LNCaP clone FGC (cell line): ENCODE results near the gene MPND.

Experiments
- DNase-seq: peaks from one replicate; pipeline ENCODE4 v3.0.0-alpha.2; 2011; ENCODE audit warnings: low read depth
- H3K4me3 ChIP-seq: 2 replicates; pipeline ENCODE4 v1.5.1; 2011; ENCODE audit warnings: mild to moderate bottlenecking, low read depth, low read length, control low read depth
- TF ChIP-seq, protein P1 (sequence below): IDR thresholded peaks from 2 replicates; pipeline ENCODE4 v1.5.1; 2012; ENCODE audit warnings: mild to moderate bottlenecking; ENCODE audit not compliant: control insufficient read depth, insufficient read depth; ENCODE audit errors: extremely low read depth

MPND gene, protein sequence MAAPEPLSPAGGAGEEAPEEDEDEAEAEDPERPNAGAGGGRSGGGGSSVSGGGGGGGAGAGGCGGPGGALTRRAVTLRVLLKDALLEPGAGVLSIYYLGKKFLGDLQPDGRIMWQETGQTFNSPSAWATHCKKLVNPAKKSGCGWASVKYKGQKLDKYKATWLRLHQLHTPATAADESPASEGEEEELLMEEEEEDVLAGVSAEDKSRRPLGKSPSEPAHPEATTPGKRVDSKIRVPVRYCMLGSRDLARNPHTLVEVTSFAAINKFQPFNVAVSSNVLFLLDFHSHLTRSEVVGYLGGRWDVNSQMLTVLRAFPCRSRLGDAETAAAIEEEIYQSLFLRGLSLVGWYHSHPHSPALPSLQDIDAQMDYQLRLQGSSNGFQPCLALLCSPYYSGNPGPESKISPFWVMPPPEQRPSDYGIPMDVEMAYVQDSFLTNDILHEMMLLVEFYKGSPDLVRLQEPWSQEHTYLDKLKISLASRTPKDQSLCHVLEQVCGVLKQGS

DNA sequence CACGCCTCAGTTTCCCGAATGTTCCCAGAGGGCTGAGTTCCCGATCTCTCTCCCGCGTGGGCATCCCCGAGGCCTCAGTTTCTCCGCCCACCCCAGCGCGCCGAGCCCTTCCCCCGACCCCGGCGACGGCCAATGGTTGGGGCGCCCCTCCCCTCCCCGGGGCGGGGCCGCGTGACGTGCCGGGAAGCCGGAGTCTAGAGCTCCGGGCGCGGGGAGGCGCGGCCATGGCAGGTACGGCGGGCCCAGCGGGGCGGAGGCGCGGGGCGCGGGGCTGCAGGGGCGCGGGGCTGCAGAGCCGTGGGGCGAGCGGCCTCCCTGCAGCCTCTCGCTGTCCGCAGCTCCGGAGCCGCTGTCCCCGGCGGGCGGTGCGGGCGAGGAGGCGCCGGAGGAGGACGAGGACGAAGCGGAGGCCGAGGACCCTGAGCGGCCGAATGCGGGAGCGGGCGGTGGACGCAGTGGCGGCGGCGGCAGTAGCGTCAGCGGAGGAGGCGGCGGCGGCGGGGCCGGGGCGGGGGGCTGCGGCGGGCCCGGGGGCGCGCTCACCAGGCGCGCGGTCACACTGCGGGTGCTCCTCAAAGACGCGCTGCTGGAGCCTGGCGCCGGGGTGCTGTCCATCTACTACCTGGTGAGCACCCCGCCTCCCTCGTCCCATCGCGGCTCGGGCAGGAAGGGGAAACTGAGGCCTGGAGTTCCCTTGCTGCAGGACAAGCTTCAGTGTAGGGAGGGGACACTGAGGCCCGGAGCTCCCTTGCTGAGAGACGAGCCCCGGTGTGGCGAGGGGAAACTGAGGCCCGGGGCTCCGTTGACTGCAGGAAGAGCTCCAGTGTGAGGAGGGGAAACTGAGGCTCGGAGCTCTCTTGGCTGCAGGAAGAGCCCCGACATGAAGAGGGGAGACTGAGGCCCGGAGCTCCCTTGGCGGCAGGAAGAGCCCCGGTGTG, at the start of gene MPND:
TSS of gene MPND (plus strand) at position 193 of the 938 bp plus-strand sequence. CDS start at position 225, 32 bp downstream.
- TF ChIP-seq, protein P1, sequence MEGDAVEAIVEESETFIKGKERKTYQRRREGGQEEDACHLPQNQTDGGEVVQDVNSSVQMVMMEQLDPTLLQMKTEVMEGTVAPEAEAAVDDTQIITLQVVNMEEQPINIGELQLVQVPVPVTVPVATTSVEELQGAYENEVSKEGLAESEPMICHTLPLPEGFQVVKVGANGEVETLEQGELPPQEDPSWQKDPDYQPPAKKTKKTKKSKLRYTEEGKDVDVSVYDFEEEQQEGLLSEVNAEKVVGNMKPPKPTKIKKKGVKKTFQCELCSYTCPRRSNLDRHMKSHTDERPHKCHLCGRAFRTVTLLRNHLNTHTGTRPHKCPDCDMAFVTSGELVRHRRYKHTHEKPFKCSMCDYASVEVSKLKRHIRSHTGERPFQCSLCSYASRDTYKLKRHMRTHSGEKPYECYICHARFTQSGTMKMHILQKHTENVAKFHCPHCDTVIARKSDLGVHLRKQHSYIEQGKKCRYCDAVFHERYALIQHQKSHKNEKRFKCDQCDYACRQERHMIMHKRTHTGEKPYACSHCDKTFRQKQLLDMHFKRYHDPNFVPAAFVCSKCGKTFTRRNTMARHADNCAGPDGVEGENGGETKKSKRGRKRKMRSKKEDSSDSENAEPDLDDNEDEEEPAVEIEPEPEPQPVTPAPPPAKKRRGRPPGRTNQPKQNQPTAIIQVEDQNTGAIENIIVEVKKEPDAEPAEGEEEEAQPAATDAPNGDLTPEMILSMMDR: no peak
- DNase-seq: no peak
- peak within 1 kb of the TSS; percentile 75 for H3K4me3 ChIP-seq

DNA sequence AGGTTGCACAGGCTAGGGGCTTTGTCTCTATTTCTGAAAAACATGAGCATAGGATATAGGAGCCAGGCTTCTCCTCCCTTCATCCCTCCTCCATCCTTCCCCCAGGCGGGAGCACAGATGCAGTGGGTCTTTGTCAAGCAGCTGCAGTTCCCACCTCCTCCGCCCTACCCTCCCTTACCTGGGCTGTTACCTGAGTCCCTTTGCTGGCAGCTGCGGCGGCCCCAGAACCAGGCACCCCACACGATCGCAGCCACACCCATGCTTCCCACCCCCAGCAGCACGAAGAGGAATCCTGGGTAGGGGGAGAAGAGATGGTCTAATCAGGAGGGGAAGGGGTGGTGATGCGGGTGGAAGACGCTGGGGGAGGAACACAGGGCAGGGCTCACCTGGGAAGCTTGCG, 49.0 kb upstream of the MPND start:
- TF ChIP-seq, protein P1: no peak
- DNase-seq: no peak
- no peak overlapping the region for H3K4me3 ChIP-seq

- DNase-seq: no peak
- no peak overlapping the region for H3K4me3 ChIP-seq
- TF ChIP-seq, protein P1: no peak
Measured at GRCh38 chr19:4295972-4296771, 47.2 kb upstream of the MPND start.

- TF ChIP-seq, protein P1: no peak
- no peak for DNase-seq
- no peak overlapping the region for H3K4me3 ChIP-seq
Measured at GRCh38 chr19:4297901-4298809, 45.2 kb upstream of the MPND start.

DNA sequence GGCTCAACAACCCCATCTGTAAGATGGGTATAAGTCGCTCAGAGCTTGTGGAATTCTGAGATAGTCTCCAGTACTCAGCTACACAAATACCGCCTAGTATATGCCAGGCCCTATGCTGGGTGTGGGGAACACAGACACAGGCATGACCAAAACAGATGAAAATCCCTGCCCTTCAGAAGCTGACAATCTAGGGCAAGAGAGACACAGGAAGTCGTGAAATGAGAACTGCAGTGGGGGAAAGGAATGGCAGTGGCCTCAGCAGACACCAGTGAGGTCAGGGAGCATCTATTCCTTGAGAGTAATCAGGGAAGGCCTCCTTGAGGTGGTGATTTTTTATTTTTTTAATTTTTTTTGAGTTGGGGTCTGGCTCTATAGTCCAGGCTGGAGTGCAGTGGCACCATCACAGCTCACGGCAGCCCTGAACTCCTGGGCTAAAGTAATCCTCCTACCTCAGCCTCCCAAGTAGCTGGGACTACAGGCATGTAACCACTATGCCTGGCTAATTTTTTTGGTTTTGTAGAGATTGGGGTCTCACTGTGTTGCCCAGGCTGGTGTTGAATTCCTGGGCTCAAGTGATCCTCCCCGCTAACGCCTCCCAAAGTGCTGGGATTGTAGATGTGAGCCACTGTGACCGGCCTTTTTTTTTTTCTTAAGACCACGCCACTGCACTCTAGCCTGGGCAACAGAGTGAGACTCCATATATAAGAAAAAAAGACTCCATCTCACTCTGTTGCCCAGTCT, 44.4 kb upstream of the MPND start:
- TF ChIP-seq, protein P1: no peak
- H3K4me3 ChIP-seq: no peak overlapping the region
- DNase-seq: no peak
